Nephron progenitor cell (in vitro differentiated cells): Measurements from ENCODE around the gene APLP2.

Experiments used
- DNase-seq: peaks from one replicate; pipeline ENCODE4 v3.0.0; 2021
- H3K27ac Mint-ChIP-seq: 2 replicates; pipeline ENCODE4 v1.8.0; 2021; ENCODE audit warnings: mild to moderate bottlenecking, moderate library complexity, mixed read lengths
- H3K27me3 Mint-ChIP-seq: 2 replicates; pipeline ENCODE4 v1.8.0; 2021; ENCODE audit warnings: mild to moderate bottlenecking, low read depth, mixed read lengths; ENCODE audit not compliant: poor library complexity
- H3K36me3 Mint-ChIP-seq: 2 replicates; pipeline ENCODE4 v1.8.0; 2021; ENCODE audit warnings: low read depth, mixed read lengths
- H3K4me1 Mint-ChIP-seq: 2 replicates; pipeline ENCODE4 v1.8.0; 2021; ENCODE audit warnings: mixed read lengths
- H3K4me3 Mint-ChIP-seq: 2 replicates; pipeline ENCODE4 v1.8.0; 2021; ENCODE audit warnings: mild to moderate bottlenecking, moderate library complexity, mixed read lengths
- H3K9me3 Mint-ChIP-seq: 2 replicates; pipeline ENCODE4 v1.8.0; 2021; ENCODE audit warnings: mild to moderate bottlenecking, moderate library complexity, mixed read lengths
- CTCF ChIP-seq: fragments of 200-600 bp; sonication (generic); IDR thresholded peaks from 2 replicates; pipeline ENCODE4 v1.5.0; 2021; ENCODE audit warnings: antibody characterized with exemption

The APLP2 gene

GRCh38 chr11:130188047-130188446 lies 118.4 kb downstream of the APLP2 start:
- Mint-ChIP-seq H3K27me3 (peaks cover 8% of the 10 kb centered on the region), H3K27ac (no peak overlapping the region), H3K36me3 (no peaks in the 10 kb centered on the region), H3K4me1 (peaks cover 15% of the 10 kb centered on the region), H3K4me3 (no peak overlapping the region), H3K9me3 (no peaks in the 10 kb centered on the region)
- no peak for DNase-seq
- TF ChIP-seq CTCF: no peak

GRCh38 chr11:130188585-130189347 lies 119.1 kb downstream of the APLP2 start:
- Mint-ChIP-seq H3K27me3 (peaks cover 10% of the 10 kb centered on the region), H3K4me3 (no peak overlapping the region), H3K27ac (peak overlapping the region; percentile 42), H3K4me1 (peaks cover 9% of the 10 kb centered on the region), H3K36me3 (no peaks in the 10 kb centered on the region), H3K9me3 (no peaks in the 10 kb centered on the region)
- no peak for TF ChIP-seq CTCF
- DNase-seq: no peak

GRCh38 chr11:130189492-130190210 lies 120.0 kb downstream of the APLP2 start:
- no peak overlapping the region for H3K27ac Mint-ChIP-seq
- H3K4me1 Mint-ChIP-seq: peaks cover under 1% of the 10 kb centered on the region
- no peaks in the 10 kb centered on the region for H3K9me3 Mint-ChIP-seq
- H3K36me3 Mint-ChIP-seq: no peaks in the 10 kb centered on the region
- TF ChIP-seq CTCF: no peak
- H3K4me3 Mint-ChIP-seq: no peak overlapping the region
- H3K27me3 Mint-ChIP-seq: peaks cover 14% of the 10 kb centered on the region
- no peak for DNase-seq

- TF ChIP-seq CTCF: no peak
- Mint-ChIP-seq H3K27ac (peak overlapping the region; percentile 68), H3K4me1 (no peaks in the 10 kb centered on the region), H3K9me3 (no peaks in the 10 kb centered on the region), H3K4me3 (no peak overlapping the region), H3K36me3 (no peaks in the 10 kb centered on the region), H3K27me3 (peaks cover 14% of the 10 kb centered on the region)
- DNase-seq: no peak
Measured at GRCh38 chr11:130190371-130190881, 120.7 kb downstream of the APLP2 start.

GRCh38 chr11:130191896-130192295 lies 122.2 kb downstream of the APLP2 start:
- Mint-ChIP-seq H3K27ac (no peak overlapping the region), H3K4me3 (no peak overlapping the region), H3K4me1 (no peaks in the 10 kb centered on the region), H3K9me3 (no peaks in the 10 kb centered on the region), H3K27me3 (peaks cover 13% of the 10 kb centered on the region), H3K36me3 (no peaks in the 10 kb centered on the region)
- TF ChIP-seq CTCF: no peak
- no peak for DNase-seq
